H9 (cell line): ENCODE measurements around the gene RACGAP1. TPM values are rescaled to one million over a fixed set of nuclear protein-coding genes. Genes with fewer than 3 reads are reported as not detected.

Experiments
- DNase-seq: peaks from one replicate; pipeline ENCODE4 v3.0.0-alpha.2; 2017
- H2AFZ ChIP-seq: one replicate; pipeline ENCODE4 v1.6.1; 2013; ENCODE audit warnings: mild to moderate bottlenecking, low read length, control low read depth, moderate library complexity
- H2AK5ac ChIP-seq: 2 replicates; pipeline ENCODE4 v1.6.1; 2013; ENCODE audit warnings: low read length, control low read depth, mixed read lengths; ENCODE audit not compliant: insufficient read length
- H2BK120ac ChIP-seq: one replicate; pipeline ENCODE4 v1.6.1; 2013; ENCODE audit warnings: low read depth, mild to moderate bottlenecking, low read length, control low read depth, inconsistent platforms; ENCODE audit not compliant: poor library complexity, severe bottlenecking
- H2BK12ac ChIP-seq: 2 replicates; pipeline ENCODE4 v1.6.1; 2013; ENCODE audit warnings: low read length, control low read depth, mixed read lengths, low read depth; ENCODE audit not compliant: insufficient read length
- H2BK15ac ChIP-seq: 2 replicates; pipeline ENCODE4 v1.6.1; 2013; ENCODE audit warnings: low read depth, low read length, control low read depth
- H2BK20ac ChIP-seq: one replicate; pipeline ENCODE4 v1.6.1; 2013; ENCODE audit warnings: low read depth, mild to moderate bottlenecking, low read length, control low read depth, inconsistent platforms; ENCODE audit not compliant: poor library complexity, severe bottlenecking
- H2BK5ac ChIP-seq: 2 replicates; pipeline ENCODE4 v1.6.1; 2013; ENCODE audit warnings: low read length, control low read depth, mixed read lengths; ENCODE audit not compliant: insufficient read length
- H3K14ac ChIP-seq: 2 replicates; pipeline ENCODE4 v1.6.1; 2013; ENCODE audit warnings: low read length, control low read depth; ENCODE audit not compliant: insufficient read depth
- H3K18ac ChIP-seq: 2 replicates; pipeline ENCODE4 v1.6.1; 2013; ENCODE audit warnings: low read depth, mild to moderate bottlenecking, mixed read lengths, low read length, control low read depth; ENCODE audit not compliant: insufficient read length
- H3K23ac ChIP-seq: 2 replicates; pipeline ENCODE4 v1.6.1; 2013; ENCODE audit warnings: low read length, control low read depth, mixed read lengths, low read depth; ENCODE audit not compliant: insufficient read length
- H3K23me2 ChIP-seq: 2 replicates; pipeline ENCODE4 v1.6.1; 2013; ENCODE audit warnings: low read depth, mild to moderate bottlenecking, mixed read lengths, low read length, control low read depth; ENCODE audit not compliant: insufficient read length, poor library complexity, severe bottlenecking
- H3K27ac ChIP-seq: 2 replicates; pipeline ENCODE4 v1.5.1; 2013; ENCODE audit warnings: low read length, control low read depth, mixed read lengths, low read depth; ENCODE audit not compliant: insufficient read length
- H3K27me3 ChIP-seq: 2 replicates; pipeline ENCODE4 v1.6.1; 2013; ENCODE audit warnings: low read length, control low read depth, inconsistent platforms; ENCODE audit not compliant: insufficient read depth
- H3K4ac ChIP-seq: 2 replicates; pipeline ENCODE4 v1.6.1; 2013; ENCODE audit warnings: low read depth, mild to moderate bottlenecking, control low read depth, inconsistent platforms, low read length, moderate library complexity
- H3K4me1 ChIP-seq: 2 replicates; pipeline ENCODE4 v1.6.1; 2013; ENCODE audit warnings: low read length, control low read depth, inconsistent platforms; ENCODE audit not compliant: insufficient read depth
- H3K4me2 ChIP-seq: 2 replicates; pipeline ENCODE4 v1.6.1; 2013; ENCODE audit warnings: low read length, control low read depth, mixed read lengths; ENCODE audit not compliant: insufficient read length, insufficient read depth
- H3K56ac ChIP-seq: 2 replicates; pipeline ENCODE4 v1.6.1; 2013; ENCODE audit warnings: low read depth, mild to moderate bottlenecking, mixed read lengths, low read length, control low read depth; ENCODE audit not compliant: insufficient read length
- H3K79me1 ChIP-seq: 2 replicates; pipeline ENCODE4 v1.6.1; 2013; ENCODE audit warnings: low read depth, mild to moderate bottlenecking, moderate library complexity, low read length, control low read depth, inconsistent platforms; ENCODE audit not compliant: insufficient read depth, poor library complexity, severe bottlenecking
- H3K79me2 ChIP-seq: 2 replicates; pipeline ENCODE4 v1.6.1; 2013; ENCODE audit warnings: low read length, control low read depth, inconsistent platforms; ENCODE audit not compliant: insufficient read depth
- H3K9ac ChIP-seq: 2 replicates; pipeline ENCODE4 v1.6.1; 2013; ENCODE audit warnings: low read length, control low read depth, mixed read lengths; ENCODE audit not compliant: insufficient read length; ENCODE audit errors: extremely low read depth
- H3K9me3 ChIP-seq: one replicate; pipeline ENCODE4 v1.6.1; 2013; ENCODE audit warnings: low read depth, low read length, inconsistent platforms; ENCODE audit not compliant: control insufficient read depth
- H3T11ph ChIP-seq: one replicate; pipeline ENCODE4 v1.6.1; 2013; ENCODE audit warnings: mild to moderate bottlenecking, low read length, control low read depth, inconsistent platforms
- H4K20me1 ChIP-seq: one replicate; pipeline ENCODE4 v1.6.1; 2013; ENCODE audit not compliant: control insufficient read depth, insufficient read length, insufficient read depth
- H4K5ac ChIP-seq: 2 replicates; pipeline ENCODE4 v1.6.1; 2013; ENCODE audit warnings: low read depth, mild to moderate bottlenecking, mixed read lengths, low read length, control low read depth; ENCODE audit not compliant: insufficient read length
- H4K8ac ChIP-seq: replicated peaks from 2 replicates; pipeline ENCODE4 v1.6.1; 2013; ENCODE audit warnings: low read length, control low read depth, mixed read lengths, low read depth; ENCODE audit not compliant: insufficient read length
- H4K91ac ChIP-seq: 2 replicates; pipeline ENCODE4 v1.6.1; 2013; ENCODE audit warnings: low read depth, mild to moderate bottlenecking, moderate library complexity, mixed read lengths, low read length, control low read depth; ENCODE audit not compliant: insufficient read length
- H3K27ac Mint-ChIP-seq, 3 experiments: 2 replicates in 2 of 3; 3 replicates in 1 of 3; pipeline ENCODE4 v1.8.0; 2020 to 2021; ENCODE audit warnings: mixed read lengths in 3 of 3, mild to moderate bottlenecking in 1 of 3, moderate library complexity in 1 of 3
- H3K27me3 Mint-ChIP-seq: 2 replicates; pipeline ENCODE4 v1.8.0; 2021; ENCODE audit warnings: low read depth, mild to moderate bottlenecking, moderate library complexity, mixed read lengths
- H3K36me3 Mint-ChIP-seq, 3 experiments: 2 replicates in 2 of 3; 3 replicates in 1 of 3; pipeline ENCODE4 v1.8.0; 2020 to 2021; ENCODE audit warnings: low read depth in 3 of 3, mixed read lengths in 3 of 3; ENCODE audit not compliant: insufficient read depth in 1 of 3
- H3K4me1 Mint-ChIP-seq, 2 experiments: 2 replicates each; pipeline ENCODE4 v1.8.0; 2020; ENCODE audit warnings: mixed read lengths in 2 of 2
- H3K4me3 Mint-ChIP-seq, 2 experiments: 2 replicates in 1 of 2; 3 replicates in 1 of 2; pipeline ENCODE4 v1.8.0; 2020 to 2021; ENCODE audit warnings: mild to moderate bottlenecking in 2 of 2, mixed read lengths in 2 of 2, moderate library complexity in 1 of 2
- H3K9me3 Mint-ChIP-seq, 2 experiments: 2 replicates in 1 of 2; 3 replicates in 1 of 2; pipeline ENCODE4 v1.8.0; 2020; ENCODE audit warnings: mild to moderate bottlenecking in 2 of 2, mixed read lengths in 2 of 2, moderate library complexity in 1 of 2
- WGBS: extraction: QIAGEN DNeasy Blood & Tissue Kit; methylation state at CpG from one replicate; pipeline ENCODE4 v1.1.7; 2013; ENCODE audit warnings: missing lambda C conversion rate, low lambda C conversion rate, mixed read lengths; ENCODE audit not compliant: insufficient read length; ENCODE audit errors: extremely low coverage; 5-methylcytosine and 5-hydroxymethylcytosine counted together
- total RNA-seq: library from RNA; stranded (reverse); gene quantifications from 2 replicates; pipeline ENCODE4 v1.2.1, GENCODE V29; 2021
- TF ChIP-seq, protein P1 (sequence below): fragments of 200-600 bp; sonication (generic); conservative IDR thresholded peaks from 3 replicates; pipeline ENCODE4 v1.8.0; 2021; ENCODE audit warnings: antibody characterized with exemption, mild to moderate bottlenecking

RACGAP1 gene
- total RNA-seq, 1 experiment from 2014 or later = 64.8 TPM

DNA sequence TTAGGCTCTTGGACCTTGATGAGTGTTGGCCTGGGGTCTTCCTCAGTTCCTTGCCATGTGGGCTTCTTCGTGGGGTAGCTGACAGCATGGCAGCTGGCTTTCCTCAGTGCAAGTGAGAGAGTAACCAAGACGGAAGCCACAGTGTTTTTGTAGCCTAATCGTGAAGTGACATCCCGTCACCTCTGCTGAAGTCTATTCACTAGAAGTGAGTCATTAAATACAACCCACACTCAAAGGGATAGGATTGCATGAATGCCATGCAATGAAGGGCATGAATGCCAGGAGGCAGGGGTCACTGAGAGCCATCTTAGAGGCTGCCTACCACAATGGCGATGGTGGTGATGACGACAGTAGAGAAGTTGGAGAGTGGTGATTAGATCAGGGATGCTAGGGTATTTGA is 18.6 kb upstream of the RACGAP1 start:
- H3K23me2 ChIP-seq = no peaks in the 10 kb centered on the region
- no peak for DNase-seq
- H2AK5ac ChIP-seq = no peak overlapping the region
- no peaks in the 10 kb centered on the region for H3K4me1 ChIP-seq
- no peak overlapping the region for H3K18ac ChIP-seq
- no peak overlapping the region for H3K27ac ChIP-seq
- H3K4ac ChIP-seq = no peak overlapping the region
- no peak overlapping the region for H3K23ac ChIP-seq
- H3K4me1 Mint-ChIP-seq = peaks cover 11 to 15% of the 10 kb centered on the region in 2 experiments
- no peaks in the 10 kb centered on the region for H3K9me3 Mint-ChIP-seq
- H3K27ac Mint-ChIP-seq = no peak overlapping the region
- H2BK120ac ChIP-seq = no peak overlapping the region
- TF ChIP-seq, protein P1, sequence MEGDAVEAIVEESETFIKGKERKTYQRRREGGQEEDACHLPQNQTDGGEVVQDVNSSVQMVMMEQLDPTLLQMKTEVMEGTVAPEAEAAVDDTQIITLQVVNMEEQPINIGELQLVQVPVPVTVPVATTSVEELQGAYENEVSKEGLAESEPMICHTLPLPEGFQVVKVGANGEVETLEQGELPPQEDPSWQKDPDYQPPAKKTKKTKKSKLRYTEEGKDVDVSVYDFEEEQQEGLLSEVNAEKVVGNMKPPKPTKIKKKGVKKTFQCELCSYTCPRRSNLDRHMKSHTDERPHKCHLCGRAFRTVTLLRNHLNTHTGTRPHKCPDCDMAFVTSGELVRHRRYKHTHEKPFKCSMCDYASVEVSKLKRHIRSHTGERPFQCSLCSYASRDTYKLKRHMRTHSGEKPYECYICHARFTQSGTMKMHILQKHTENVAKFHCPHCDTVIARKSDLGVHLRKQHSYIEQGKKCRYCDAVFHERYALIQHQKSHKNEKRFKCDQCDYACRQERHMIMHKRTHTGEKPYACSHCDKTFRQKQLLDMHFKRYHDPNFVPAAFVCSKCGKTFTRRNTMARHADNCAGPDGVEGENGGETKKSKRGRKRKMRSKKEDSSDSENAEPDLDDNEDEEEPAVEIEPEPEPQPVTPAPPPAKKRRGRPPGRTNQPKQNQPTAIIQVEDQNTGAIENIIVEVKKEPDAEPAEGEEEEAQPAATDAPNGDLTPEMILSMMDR = no peak
- H2AFZ ChIP-seq = no peak overlapping the region
- no CpG with 5 or more reads among the region's 6 CpGs for WGBS
- H2BK5ac ChIP-seq = no peak overlapping the region
- H3K9ac ChIP-seq = no peak overlapping the region
- H3K27me3 ChIP-seq = no peaks in the 10 kb centered on the region; the same call in 1 of the 2 replicates
- no peak overlapping the region for H4K8ac ChIP-seq
- H4K20me1 ChIP-seq = no peaks in the 10 kb centered on the region
- no peak overlapping the region for H2BK20ac ChIP-seq
- no peak overlapping the region for H2BK15ac ChIP-seq
- no peak overlapping the region for H4K91ac ChIP-seq
- no peak overlapping the region for H3K14ac ChIP-seq
- H2BK12ac ChIP-seq = no peak overlapping the region
- no peak overlapping the region for H4K5ac ChIP-seq
- H3K79me1 ChIP-seq = no peaks in the 10 kb centered on the region
- H3K27me3 Mint-ChIP-seq = peaks cover 84% of the 10 kb centered on the region
- no peaks in the 10 kb centered on the region for H3K9me3 ChIP-seq
- no peaks in the 10 kb centered on the region for H3K36me3 Mint-ChIP-seq
- no peak overlapping the region for H3K56ac ChIP-seq
- H3T11ph ChIP-seq = no peak overlapping the region
- H3K4me3 Mint-ChIP-seq = no peak overlapping the region
- no peaks in the 10 kb centered on the region for H3K79me2 ChIP-seq
- H3K4me2 ChIP-seq = no peak overlapping the region
